Endothelial cell of umbilical vein (primary cell): ENCODE data around the gene ME3. TPM values are rescaled to one million over a fixed set of nuclear protein-coding genes. Genes with fewer than 3 reads are reported as not detected.

Source experiments
- BruUV-seq: library from RNA; stranded (reverse); fragments of 400-500 nt; replicated peaks from 2 replicates; lab custom pipeline; 2021; lab: Mats Ljungman, UMichigan
- CTCF ChIA-PET: fragments of 300-600, 350-600 bp; sonication (Branson Sonifier 250); formaldehyde crosslinking; loops from one replicate; lab custom pipeline; 2021; ENCODE audit warnings: antibody characterized with exemption, inconsistent platforms; lab: Charles Lee
- POLR2A ChIA-PET: fragments of 300-600, 350-600 bp; sonication (Branson Sonifier 250); formaldehyde crosslinking; loops from one replicate; lab custom pipeline; 2021; ENCODE audit warnings: antibody characterized with exemption, inconsistent platforms; lab: Charles Lee
- DNase-seq: peaks from one replicate; pipeline ENCODE4 v3.0.0-alpha.2; 2011; ENCODE audit warnings: low read depth, low spot score
- FAIRE-seq: peaks from 2 replicates; lab custom pipeline; 2011; peaks lifted over from hg19 to GRCh38; lab: Jason Lieb, UNC
- H2AFZ ChIP-seq: 2 replicates; pipeline ENCODE4 v1.6.0; 2012; ENCODE audit warnings: low read depth, low read length, control low read depth, inconsistent platforms
- H3K27ac ChIP-seq: 2 replicates; pipeline ENCODE4 v1.5.1; 2011; ENCODE audit warnings: low read depth, mild to moderate bottlenecking, control low read depth, low read length, moderate library complexity; ENCODE audit not compliant: insufficient read depth
- H3K27me3 ChIP-seq, 2 experiments: 2 replicates each; pipeline versions ENCODE4 v1.6.0 to v1.6.1; 2011; ENCODE audit warnings: low read length in 2 of 2, mixed read lengths in 1 of 2; ENCODE audit not compliant: control insufficient read depth in 2 of 2, insufficient read depth in 2 of 2
- H3K36me3 ChIP-seq, 2 experiments: 2 replicates in 1 of 2; 3 replicates in 1 of 2; pipeline ENCODE4 v1.5.1; 2011; ENCODE audit warnings: low read length in 2 of 2, mild to moderate bottlenecking in 1 of 2, moderate library complexity in 1 of 2; ENCODE audit not compliant: control insufficient read depth in 2 of 2, insufficient read depth in 2 of 2; ENCODE audit errors: extremely low read depth in 1 of 2
- H3K4me1 ChIP-seq: 3 replicates; pipeline ENCODE4 v1.5.1; 2011; ENCODE audit warnings: mild to moderate bottlenecking, low read length; ENCODE audit not compliant: control insufficient read depth, insufficient read depth; ENCODE audit errors: extremely low read depth
- H3K4me2 ChIP-seq: 2 replicates; pipeline ENCODE4 v1.6.1; 2011; ENCODE audit warnings: low read length, control low read depth, mixed read lengths; ENCODE audit not compliant: insufficient read depth
- H3K4me3 ChIP-seq, 3 experiments: fragments of 200-600 bp in 1 of 3; sonication (generic), shearing (Covaris generic) in 1 of 3; replicated peaks in 1 of 3; 2 replicates each; pipeline ENCODE4 v1.5.1; 2011 to 2016; ENCODE audit warnings: control low read depth in 3 of 3, low read length in 3 of 3, mild to moderate bottlenecking in 2 of 3, inconsistent platforms in 1 of 3, low read depth in 1 of 3, moderate library complexity in 1 of 3; ENCODE audit not compliant: insufficient read depth in 1 of 3
- H3K79me2 ChIP-seq: 2 replicates; pipeline ENCODE4 v1.6.0; 2012; ENCODE audit warnings: low read length, inconsistent platforms; ENCODE audit not compliant: control insufficient read depth, insufficient read depth
- H3K9ac ChIP-seq: replicated peaks from 2 replicates; pipeline ENCODE3; 2011; ENCODE audit warnings: low read length, control low read depth; ENCODE audit not compliant: insufficient read depth; ENCODE audit errors: extremely low read depth
- H3K9me1 ChIP-seq: replicated peaks from 3 replicates; pipeline ENCODE4 v1.6.0; 2011; ENCODE audit warnings: mild to moderate bottlenecking, low read length; ENCODE audit not compliant: control insufficient read depth, insufficient read depth; ENCODE audit errors: extremely low read depth
- H3K9me3 ChIP-seq: replicated peaks from 2 replicates; pipeline ENCODE4 v1.5.1; 2012; ENCODE audit warnings: low read length, inconsistent platforms; ENCODE audit not compliant: control insufficient read depth, insufficient read depth
- H4K20me1 ChIP-seq: replicated peaks from 2 replicates; pipeline ENCODE3; 2011; ENCODE audit warnings: mild to moderate bottlenecking, low read length; ENCODE audit not compliant: control insufficient read depth, insufficient read depth; ENCODE audit errors: extremely low read depth
- POLR2A ChIP-seq: IDR thresholded peaks from 2 replicates; pipeline ENCODE4 v1.6.1; 2012; ENCODE audit warnings: low read depth, mild to moderate bottlenecking, control low read depth, low read length
- dilution Hi-C: fragments of 300-500 bp; cut with MboI; formaldehyde crosslinking; loops from one replicate; pipeline ENCODE4 v1.15.0; 2019; ENCODE audit warnings: low sequenced_read_pairs; ENCODE audit not compliant: extremely low pct_ligation_motif_present
- intact Hi-C: fragments of 100-400 bp; cut with micrococcal nuclease; formaldehyde crosslinking; loops from one replicate; pipeline ENCODE4 v1.10.0; 2022
- polyA plus RNA-seq, 4 experiments: library from polyadenylated mRNA; depleted of rRNA in 3 of 4; stranded (reverse) in 3 of 4; unstranded in 1 of 4; fragments of >200 nt; gene quantifications; 2 replicates each; pipeline versions ENCODE4 v1.2.1 to v1.2.3, GENCODE V29; 2011 to 2012; ENCODE audit warnings: missing spikeins in 1 of 4
- total RNA-seq: library from RNA; stranded (reverse); gene quantifications from 2 replicates; pipeline ENCODE4 v1.2.3, GENCODE V29; 2021
- TF ChIP-seq, protein P1 (sequence below), 2 donors: IDR thresholded peaks; 1 replicate in 1 of 2; 2 replicates in 1 of 2; pipeline ENCODE4 v1.5.1; 2011; ENCODE audit warnings: low read length in 2 of 2, mild to moderate bottlenecking in 2 of 2, moderate library complexity in 2 of 2, control low read depth in 1 of 2, inconsistent platforms in 1 of 2, low read depth in 1 of 2; ENCODE audit not compliant: insufficient read depth in 1 of 2; ENCODE audit errors: extremely low read depth in 1 of 2

ME3 gene
- total and polyA plus RNA-seq, 2 donors (not counting 3 experiments of a cell fraction or from before 2014, with no cell fraction given), result 26.9 to 30.4 TPM

DNA sequence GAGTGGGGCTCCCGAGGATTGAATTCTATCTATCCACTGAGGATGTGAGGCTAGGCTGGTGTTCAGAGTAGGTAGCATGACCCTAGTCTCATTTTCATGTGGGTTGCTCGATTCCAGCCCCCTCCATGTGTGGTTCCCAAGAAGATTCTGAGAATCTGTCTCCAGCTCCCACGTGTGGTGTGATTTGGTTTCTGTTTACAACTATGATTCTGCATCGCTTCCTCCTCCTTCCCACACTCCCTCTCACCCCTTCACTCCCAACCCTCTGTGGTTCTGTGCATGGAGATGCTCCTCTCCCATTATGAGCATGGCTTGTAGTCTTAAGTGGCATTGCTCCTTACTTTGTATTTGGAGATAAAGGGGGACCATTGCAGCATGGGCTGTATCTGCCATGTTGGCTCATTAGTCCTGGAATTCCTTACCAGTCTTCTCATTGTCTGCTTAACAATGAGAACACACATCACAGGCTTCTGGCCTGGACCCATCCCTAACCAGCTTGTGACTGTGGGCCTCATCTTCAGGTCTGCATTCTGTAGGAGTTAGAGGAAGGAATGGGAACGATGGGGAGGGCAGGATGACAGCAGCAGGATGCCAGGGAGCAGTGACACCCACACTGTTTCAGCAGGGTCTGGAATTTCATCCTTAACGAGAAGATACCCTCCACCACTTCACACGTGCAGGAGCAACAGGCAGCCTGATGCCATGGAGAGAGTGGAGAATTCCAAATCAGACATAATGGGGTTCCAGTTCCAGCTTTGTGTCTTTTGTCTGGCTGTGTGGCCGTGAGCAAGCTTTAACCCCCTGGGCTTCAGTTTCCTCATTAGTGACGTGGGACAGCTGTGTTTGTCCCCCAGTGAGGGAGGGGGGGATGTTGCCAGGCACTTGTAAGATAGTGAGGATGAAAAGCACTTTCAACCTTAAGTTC, 211.7 kb downstream of the ME3 start:
- ChIA-PET POLR2A (interaction anchor here (0.8 to 1.8 kb wide), 9 partner anchors 13 to 235 kb away, joined by 3 to 15 read pairs (median 4); no protein-coding TSS in a partner anchor), CTCF (interaction anchor here (0.9 to 2.0 kb wide), 13 partner anchors 8 to 358 kb away, joined by 3 to 20 read pairs (median 5); no protein-coding TSS in a partner anchor)
- no peaks in the 10 kb centered on the region for H3K79me2 ChIP-seq
- H3K4me1 ChIP-seq, result peaks cover 57% of the 10 kb centered on the region
- H3K4me2 ChIP-seq, result no peak overlapping the region
- H3K27me3 ChIP-seq, result no peaks in the 10 kb centered on the region
- H3K9ac ChIP-seq, result peak overlapping the region; percentile 48
- no peaks in the 10 kb centered on the region for H3K36me3 ChIP-seq
- H3K9me3 ChIP-seq, result no peaks in the 10 kb centered on the region
- no peak overlapping the region for H2AFZ ChIP-seq
- intact Hi-C loops (loop anchor here (1.0 kb wide), 14 partner anchors 17 to 358 kb away; no protein-coding TSS in a partner anchor), dilution Hi-C loops (no loop called here)
- no peak for TF ChIP-seq POLR2A
- TF ChIP-seq, protein P1, sequence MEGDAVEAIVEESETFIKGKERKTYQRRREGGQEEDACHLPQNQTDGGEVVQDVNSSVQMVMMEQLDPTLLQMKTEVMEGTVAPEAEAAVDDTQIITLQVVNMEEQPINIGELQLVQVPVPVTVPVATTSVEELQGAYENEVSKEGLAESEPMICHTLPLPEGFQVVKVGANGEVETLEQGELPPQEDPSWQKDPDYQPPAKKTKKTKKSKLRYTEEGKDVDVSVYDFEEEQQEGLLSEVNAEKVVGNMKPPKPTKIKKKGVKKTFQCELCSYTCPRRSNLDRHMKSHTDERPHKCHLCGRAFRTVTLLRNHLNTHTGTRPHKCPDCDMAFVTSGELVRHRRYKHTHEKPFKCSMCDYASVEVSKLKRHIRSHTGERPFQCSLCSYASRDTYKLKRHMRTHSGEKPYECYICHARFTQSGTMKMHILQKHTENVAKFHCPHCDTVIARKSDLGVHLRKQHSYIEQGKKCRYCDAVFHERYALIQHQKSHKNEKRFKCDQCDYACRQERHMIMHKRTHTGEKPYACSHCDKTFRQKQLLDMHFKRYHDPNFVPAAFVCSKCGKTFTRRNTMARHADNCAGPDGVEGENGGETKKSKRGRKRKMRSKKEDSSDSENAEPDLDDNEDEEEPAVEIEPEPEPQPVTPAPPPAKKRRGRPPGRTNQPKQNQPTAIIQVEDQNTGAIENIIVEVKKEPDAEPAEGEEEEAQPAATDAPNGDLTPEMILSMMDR (IDR thresholded peaks at IDR 0.05; ENCODE audit: extremely low read depth in 1 of 2, insufficient read depth in 1 of 2, low read depth in 1 of 2, low read length in 2 of 2), result peak in 1 of 2 donors; percentile 3
- BruUV-seq, result TSS peak; percentile 76
- DNase-seq, result peak; percentile 69
- H3K9me1 ChIP-seq, result no peaks in the 10 kb centered on the region
- H3K27ac ChIP-seq, result peak overlapping the region; percentile 93
- H4K20me1 ChIP-seq, result no peaks in the 10 kb centered on the region
- no peak overlapping the region for H3K4me3 ChIP-seq
- FAIRE-seq, result no peak
